Heart right ventricle (tissue), 16 donors: ENCODE data around the gene KCNIP2. TPM values are rescaled to one million over a fixed set of nuclear protein-coding genes. Genes with fewer than 3 reads are reported as not detected.

Source experiments
- ATAC-seq, 8 donors: fragments of 200-7000 bp; cut with Tn5 transposase; one replicate each; pipeline ENCODE4 v1.9.1; 2020; ENCODE audit warnings: mild to moderate bottlenecking in 8 of 8, moderate library complexity in 8 of 8, moderate number of reproducible peaks in 1 of 8
- DNase-seq, 2 donors: peaks; one replicate each; pipeline ENCODE4 v3.0.0-alpha.2; 2020
- H3K27ac ChIP-seq, 10 donors: fragments of 200-600 bp; sonication (generic) in 2 of 10; one replicate each; pipeline versions ENCODE4 v1.5.0 to v1.8.0; 2020 to 2022; ENCODE audit warnings: mild to moderate bottlenecking in 3 of 10
- H3K27me3 ChIP-seq, 7 donors: fragments of 200-600 bp; one replicate each; pipeline ENCODE4 v1.8.0; 2021 to 2022; ENCODE audit warnings: mild to moderate bottlenecking in 2 of 7
- H3K36me3 ChIP-seq, 9 donors: fragments of 200-600 bp; sonication (generic) in 1 of 9; one replicate each; pipeline versions ENCODE4 v1.5.0 to v1.8.0; 2020 to 2022; ENCODE audit warnings: mild to moderate bottlenecking in 2 of 9
- H3K4me1 ChIP-seq, 9 donors: fragments of 200-600 bp; sonication (generic) in 1 of 9; one replicate each; pipeline versions ENCODE4 v1.5.0 to v1.8.0; 2020 to 2022; ENCODE audit warnings: mild to moderate bottlenecking in 4 of 9
- H3K4me3 ChIP-seq, 10 donors: fragments of 200-600 bp; sonication (generic) in 2 of 10; one replicate each; pipeline versions ENCODE4 v1.5.0 to v1.8.0; 2020 to 2022; ENCODE audit warnings: mild to moderate bottlenecking in 7 of 10, moderate library complexity in 2 of 10
- H3K9me3 ChIP-seq, 11 donors: fragments of 200-600 bp in 10 of 11; sonication (generic) in 2 of 11; one replicate each; pipeline versions ENCODE4 v1.5.0 to v1.8.0; 2013 to 2022; ENCODE audit warnings: mild to moderate bottlenecking in 2 of 11, control low read depth in 1 of 11, moderate library complexity in 1 of 11
- WGBS, 2 donors: extraction: QIAGEN DNeasy Blood & Tissue Kit; methylation state at CpG; one replicate each; pipeline ENCODE4 v1.1.7; 2013; ENCODE audit warnings: inconsistent platforms in 1 of 2; 5-methylcytosine and 5-hydroxymethylcytosine counted together
- intact Hi-C, 10 donors: fragments of 100-400 bp; cut with DNase I; formaldehyde crosslinking; loops; one replicate each; pipeline versions ENCODE4 v1.11.1 to v1.14.2; 2022
- polyA plus RNA-seq, 2 donors: library from polyadenylated mRNA; stranded (reverse); fragments of 200-250 nt; gene quantifications; one replicate each; pipeline ENCODE4 v1.2.3, GENCODE V29; 2013
- total RNA-seq, 10 donors: library from RNA; stranded (reverse); fragmentation: NEBNext Ultra II Directional in 3 of 10; extraction: Animal tissue kit (Norgen Biotek cat#: 25700) in 3 of 10; gene quantifications; one replicate each; pipeline versions ENCODE4 v1.2.1 to v1.2.4, GENCODE V29; 2021 to 2023
- TF ChIP-seq, protein P1 (sequence below), 9 donors: fragments of 200-600 bp; sonication (generic) in 2 of 9; IDR thresholded peaks; one replicate each; pipeline versions ENCODE4 v1.5.0 to v1.8.0; 2021 to 2022; ENCODE audit warnings: antibody characterized with exemption in 9 of 9, mild to moderate bottlenecking in 5 of 9, moderate library complexity in 1 of 9
- donor health status: Arrhythmogenic right ventricular cardiomyopathy.
- donor health status: ischemic (EF 13 %, LVEDD 7.1; RV severe dilation, severe dysfunction).
- donor health status: healthy with polysubstance abuse.
- donor health status: DM: no; HTN: yes; CAD: no.
- donor health status: DM: no; HTN: no; CAD: no.
- donor health status: ischemic (EF 25% LVEDD 6.9; RV normal size, moderate dysfunction).
- donor health status: ischemic (EF 25% LVEDD 5.7; RV mildly dilated, moderate dysfunction).
- donor health status: healthy.
- donor health status: DM: yes; HTN: yes; CAD: no.
- donor health status: Ischemic cardiomyopathy.
- donor health status: ischemic (EF 35%, LVEDD 5.7; RV mildly dilated, moderate dysfunction).
- donor health status: nonischemic (EF 11% LVEDD 7.7; RV severe dilation, severe dysfunction).
- donor health status: DM: yes; HTN: yes; CAD: no.
- donor health status: PGD.
- donor health status: ischemic (EF 29% LVEDD 5.4; RV normal size, mild dysfunction).
- donor health status: nonischemic (EF 23%, LVEDD 6.1; RV moderate dilation, normal function).

The KCNIP2 gene
- total and polyA plus RNA-seq, 12 donors = 15.5 to 707 (median 251) TPM

- TF ChIP-seq, protein P1, sequence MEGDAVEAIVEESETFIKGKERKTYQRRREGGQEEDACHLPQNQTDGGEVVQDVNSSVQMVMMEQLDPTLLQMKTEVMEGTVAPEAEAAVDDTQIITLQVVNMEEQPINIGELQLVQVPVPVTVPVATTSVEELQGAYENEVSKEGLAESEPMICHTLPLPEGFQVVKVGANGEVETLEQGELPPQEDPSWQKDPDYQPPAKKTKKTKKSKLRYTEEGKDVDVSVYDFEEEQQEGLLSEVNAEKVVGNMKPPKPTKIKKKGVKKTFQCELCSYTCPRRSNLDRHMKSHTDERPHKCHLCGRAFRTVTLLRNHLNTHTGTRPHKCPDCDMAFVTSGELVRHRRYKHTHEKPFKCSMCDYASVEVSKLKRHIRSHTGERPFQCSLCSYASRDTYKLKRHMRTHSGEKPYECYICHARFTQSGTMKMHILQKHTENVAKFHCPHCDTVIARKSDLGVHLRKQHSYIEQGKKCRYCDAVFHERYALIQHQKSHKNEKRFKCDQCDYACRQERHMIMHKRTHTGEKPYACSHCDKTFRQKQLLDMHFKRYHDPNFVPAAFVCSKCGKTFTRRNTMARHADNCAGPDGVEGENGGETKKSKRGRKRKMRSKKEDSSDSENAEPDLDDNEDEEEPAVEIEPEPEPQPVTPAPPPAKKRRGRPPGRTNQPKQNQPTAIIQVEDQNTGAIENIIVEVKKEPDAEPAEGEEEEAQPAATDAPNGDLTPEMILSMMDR (IDR thresholded peaks at IDR 0.05) = no peak
- WGBS, 2 donors = 61 to 72% methylated on average over 3 of the region's 3 CpGs
- intact Hi-C loops = loop anchor here in 2 of 10 donors (10.0 kb wide), 2 partner anchors 166 to 226 kb away; no protein-coding TSS in a partner anchor
- peak overlapping the region in 3 of 10 donors; percentile 36 to 80 (median 50) for H3K27ac ChIP-seq
- ATAC-seq (peak in 1 of 8 donors; percentile 23), DNase-seq (no peak)
- no peaks in the 10 kb centered on the region for H3K9me3 ChIP-seq
- no peak overlapping the region for H3K4me3 ChIP-seq
- H3K36me3 ChIP-seq = peaks cover 0 to 49% (median 16%) of the 10 kb centered on the region in 9 donors
- H3K4me1 ChIP-seq = peaks cover 3 to 65% (median 51%) of the 10 kb centered on the region in 9 donors
- no peaks in the 10 kb centered on the region for H3K27me3 ChIP-seq
Measured at GRCh38 chr10:101848894-101849351, 5.3 kb upstream of the KCNIP2 start.

DNA sequence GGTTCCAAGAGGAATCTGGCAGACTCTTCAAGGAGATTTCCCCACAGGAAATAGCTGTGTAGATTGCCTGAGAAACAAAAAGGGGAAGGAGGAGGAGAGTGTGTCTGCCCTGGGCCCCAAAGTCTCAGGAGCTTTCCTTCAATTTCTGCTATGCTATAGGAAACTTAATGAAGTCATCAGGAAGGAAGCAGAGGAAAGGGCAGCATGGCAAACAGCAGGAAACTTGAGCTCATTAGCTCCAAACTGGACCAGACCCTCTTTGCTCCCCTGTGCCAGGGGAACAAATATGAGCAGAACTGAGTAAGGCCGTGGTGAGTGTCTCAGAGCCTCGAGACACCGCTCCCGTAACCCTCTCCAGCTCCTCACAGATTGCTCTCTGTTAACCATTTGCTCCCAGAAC lies 4.8 kb upstream of the KCNIP2 start:
- Histone ChIP-seq H3K27me3 (no peaks in the 10 kb centered on the region), H3K36me3 (peaks cover 0 to 49% (median 16%) of the 10 kb centered on the region in 9 donors), H3K27ac (peak overlapping the region in 2 of 10 donors; percentile 36 to 80), H3K4me1 (peaks cover 3 to 69% (median 51%) of the 10 kb centered on the region in 9 donors), H3K9me3 (no peaks in the 10 kb centered on the region), H3K4me3 (no peak overlapping the region)
- intact Hi-C loops = loop anchor here in 2 of 10 donors (10.0 kb wide), 2 partner anchors 166 to 226 kb away; no protein-coding TSS in a partner anchor
- whole genome bisulfite sequencing, 2 donors = 51 to 53% methylated on average over 4 of the region's 4 CpGs
- ATAC-seq = peak in 2 of 8 donors; percentile 6 to 30
- TF ChIP-seq, protein P1 (IDR thresholded peaks at IDR 0.05) = no peak
- no peak for DNase-seq

DNA sequence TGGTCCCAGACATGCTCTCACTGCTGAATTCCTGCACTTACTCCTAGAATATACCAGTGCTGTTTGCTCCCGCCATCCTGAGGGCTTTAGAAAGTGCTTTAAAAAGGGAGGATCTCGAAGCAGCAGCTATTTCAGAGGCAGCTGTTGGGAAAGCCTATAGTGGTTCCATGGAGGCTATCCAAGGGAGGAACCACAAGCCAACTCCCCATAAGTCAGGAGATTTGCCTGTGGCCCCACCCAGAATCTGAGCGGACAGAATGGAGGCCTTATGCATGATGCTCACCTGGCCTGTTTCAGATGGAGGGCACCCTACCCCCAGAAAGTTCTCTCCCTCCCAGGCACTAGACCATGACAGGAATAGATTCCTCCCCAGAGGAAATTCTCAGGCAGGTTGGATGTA lies 2.3 kb upstream of the KCNIP2 start:
- H3K4me3 ChIP-seq = no peak overlapping the region
- intact Hi-C loops = loop anchor here in 2 of 10 donors (10.0 kb wide), 2 partner anchors 169 to 229 kb away; no protein-coding TSS in a partner anchor
- 82 to 91% methylated on average over 3 of the region's 3 CpGs for WGBS, 2 donors
- H3K4me1 ChIP-seq = peaks cover 0 to 71% (median 47%) of the 10 kb centered on the region in 9 donors
- DNase-seq (no peak), ATAC-seq (no peak)
- no peaks in the 10 kb centered on the region for H3K27me3 ChIP-seq
- H3K27ac ChIP-seq = no peak overlapping the region
- peaks cover 0 to 49% (median 16%) of the 10 kb centered on the region in 9 donors for H3K36me3 ChIP-seq
- H3K9me3 ChIP-seq = no peaks in the 10 kb centered on the region
- TF ChIP-seq, protein P1 (IDR thresholded peaks at IDR 0.05) = no peak

DNA sequence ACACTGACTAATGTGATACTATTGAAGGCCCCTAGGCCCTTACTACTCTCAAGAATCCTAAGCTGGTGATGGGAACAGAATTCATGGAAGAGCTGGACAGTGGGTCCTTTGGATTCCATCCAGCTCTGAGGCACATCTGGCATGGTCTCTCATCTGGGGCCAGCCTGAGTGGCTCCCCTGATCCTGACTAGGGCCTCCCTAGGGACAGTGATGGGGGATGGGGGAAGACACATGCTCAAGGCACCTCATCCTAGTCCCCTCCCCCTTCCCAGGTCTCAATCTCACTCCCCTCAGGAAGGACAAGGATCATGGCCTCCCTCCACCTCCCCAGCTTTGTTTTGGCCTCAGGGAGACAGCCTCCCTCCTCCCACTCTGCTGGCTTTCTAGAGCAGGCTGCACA lies 1.8 kb downstream of the KCNIP2 start:
- H3K27ac ChIP-seq = no peak overlapping the region
- H3K4me3 ChIP-seq = peak overlapping the region in 4 of 10 donors; percentile 35 to 58 (median 46)
- no peak for DNase-seq
- no peaks in the 10 kb centered on the region for H3K27me3 ChIP-seq
- TF ChIP-seq, protein P1 (IDR thresholded peaks at IDR 0.05) = no peak
- ATAC-seq = no peak
- peaks cover 0 to 21% (median 5%) of the 10 kb centered on the region in 9 donors for H3K36me3 ChIP-seq
- intact Hi-C loops = loop anchor here in 9 of 10 donors (2.0 to 10.0 kb wide), 9 partner anchors 45 to 235 kb away; partner anchors contain the start of gene HPS6 (in 1 of the 9)
- H3K4me1 ChIP-seq = peaks cover 10 to 75% (median 39%) of the 10 kb centered on the region in 9 donors
- no peaks in the 10 kb centered on the region for H3K9me3 ChIP-seq
